HepG2 (cell line): ENCODE measurements around the gene LRTM2. TPM values are rescaled to one million over a fixed set of nuclear protein-coding genes. Genes with fewer than 3 reads are reported as not detected.

Experiments used
- ATAC-seq: fragments of 200-7000 bp; cut with Tn5 transposase; 3 replicates; pipeline ENCODE4 v1.9.1; 2020; ENCODE audit warnings: mild to moderate bottlenecking, moderate library complexity
- BruUV-seq: library from RNA; stranded (reverse); fragments of 400-500 nt; replicated peaks from 2 replicates; lab custom pipeline; 2021; lab: Mats Ljungman, UMichigan
- CTCF ChIA-PET: fragments of 300-600 bp; formaldehyde crosslinking; extraction: SDS; loops from one replicate; lab custom pipeline; 2021; ENCODE audit warnings: low total read pairs, inconsistent platforms, low intra/inter-chr PET ratio; lab: Yijun Ruan, JAX
- POLR2A ChIA-PET: fragments of 350-600 bp; sonication (Branson Sonifier 250); formaldehyde crosslinking; loops from one replicate; lab custom pipeline; 2020; ENCODE audit warnings: antibody characterized with exemption, inconsistent platforms; lab: Yijun Ruan, JAX
- DNase-seq: peaks from one replicate; pipeline ENCODE4 v3.0.0-alpha.2; 2015; ENCODE audit warnings: low spot score
- FAIRE-seq: peaks from 3 replicates; lab custom pipeline; 2011; peaks lifted over from hg19 to GRCh38; lab: Jason Lieb, UNC
- H2AFZ ChIP-seq: one replicate; pipeline ENCODE4 v1.6.1; 2011; ENCODE audit warnings: low read length, inconsistent platforms
- H3K27ac ChIP-seq: fragments of 300-600 bp; 3 replicates; pipeline ENCODE4 v1.8.0; 2011; ENCODE audit warnings: mixed run types, mild to moderate bottlenecking, mixed read lengths, low read length, inconsistent platforms; ENCODE audit not compliant: insufficient read depth; ENCODE audit errors: extremely low read length
- H3K27me3 ChIP-seq, 2 experiments: fragments of 200-600 bp in 1 of 2; 2 replicates in 1 of 2; 3 replicates in 1 of 2; pipeline versions ENCODE4 v1.6.0 to v1.8.0; 2011; ENCODE audit warnings: low read length in 2 of 2, mild to moderate bottlenecking in 2 of 2, moderate library complexity in 2 of 2, inconsistent platforms in 1 of 2; ENCODE audit not compliant: insufficient read depth in 2 of 2, control insufficient read depth in 1 of 2
- H3K36me3 ChIP-seq, 2 experiments: fragments of 200-600 bp in 1 of 2; replicated peaks in 1 of 2; 2 replicates in 1 of 2; 3 replicates in 1 of 2; pipeline versions ENCODE4 v1.5.1 to v1.8.0; 2011; ENCODE audit warnings: low read length in 2 of 2, inconsistent platforms in 1 of 2; ENCODE audit not compliant: insufficient read depth in 2 of 2, control insufficient read depth in 1 of 2
- H3K4me1 ChIP-seq: 2 replicates; pipeline ENCODE4 v1.5.1; 2012; ENCODE audit warnings: low read length, inconsistent platforms; ENCODE audit not compliant: insufficient read depth
- H3K4me2 ChIP-seq: 2 replicates; pipeline ENCODE4 v1.6.0; 2011; ENCODE audit warnings: low read depth, low read length, inconsistent platforms
- H3K4me3 ChIP-seq, 3 experiments: fragments of 200-600 bp in 1 of 3; sonication (generic), shearing (Covaris generic) in 1 of 3; replicated peaks in 1 of 3; 2 replicates each; pipeline ENCODE4 v1.5.1; 2011 to 2016; ENCODE audit warnings: low read length in 3 of 3, inconsistent platforms in 2 of 3, low read depth in 2 of 3, mild to moderate bottlenecking in 2 of 3, control low read depth in 1 of 3, mixed read lengths in 1 of 3; ENCODE audit not compliant: insufficient read depth in 1 of 3
- H3K79me2 ChIP-seq: one replicate; pipeline ENCODE4 v1.6.1; 2011; ENCODE audit warnings: low read length, inconsistent platforms; ENCODE audit not compliant: insufficient read depth
- H3K9ac ChIP-seq: 2 replicates; pipeline ENCODE4 v1.6.0; 2011; ENCODE audit warnings: mild to moderate bottlenecking, low read depth, low read length, inconsistent platforms; ENCODE audit not compliant: insufficient read depth
- H3K9me3 ChIP-seq: 2 replicates; pipeline ENCODE4 v1.5.1; 2012; ENCODE audit warnings: mild to moderate bottlenecking, low read length
- H4K20me1 ChIP-seq: 2 replicates; pipeline ENCODE4 v1.6.0; 2011; ENCODE audit warnings: inconsistent platforms, mild to moderate bottlenecking, low read length, moderate library complexity; ENCODE audit not compliant: insufficient read depth
- BRCA1 ChIP-seq: sonication (generic); formaldehyde crosslinking; IDR thresholded peaks from 2 replicates; pipeline ENCODE4 v1.4.0; 2020; ENCODE audit warnings: missing genetic modification reagents
- FOSL2 ChIP-seq: sonication (generic); formaldehyde crosslinking; IDR thresholded peaks from 2 replicates; pipeline ENCODE4 v1.4.0; 2020; ENCODE audit warnings: missing genetic modification reagents
- FOXC1 ChIP-seq: sonication (generic); formaldehyde crosslinking; IDR thresholded peaks from 2 replicates; pipeline ENCODE4 v1.8.0; 2022; ENCODE audit warnings: mild to moderate bottlenecking, missing genetic modification reagents, borderline replicate concordance
- GABPA ChIP-seq, 2 experiments: IDR thresholded peaks; 2 replicates each; pipeline ENCODE4 v1.6.1; 2011 to 2016; ENCODE audit warnings: low read depth in 2 of 2, low read length in 1 of 2, missing biosample characterization in 1 of 2, missing genetic modification characterization in 1 of 2
- GABPB1 ChIP-seq: IDR thresholded peaks from 2 replicates; pipeline ENCODE4 v1.6.1; 2016; ENCODE audit warnings: mild to moderate bottlenecking, missing genetic modification reagents, moderate library complexity, missing compliant biosample characterization
- GZF1 ChIP-seq: sonication (generic); formaldehyde crosslinking; IDR thresholded peaks from 2 replicates; pipeline ENCODE4 v1.5.1; 2020; ENCODE audit warnings: mild to moderate bottlenecking, missing genetic modification reagents
- HNRNPL ChIP-seq: fragments of 200-400 bp; formaldehyde crosslinking; IDR thresholded peaks from 2 replicates; pipeline ENCODE4 v1.6.1; 2017; ENCODE audit warnings: mild to moderate bottlenecking, low read depth, low read length
- MAFK ChIP-seq, 2 experiments: IDR thresholded peaks in 1 of 2; conservative IDR thresholded peaks in 1 of 2; 2 replicates each; pipeline ENCODE4 v1.6.1; 2011; ENCODE audit warnings: improper control_type of control experiment in 2 of 2, low read length in 2 of 2
- MEIS1 ChIP-seq: sonication (generic); formaldehyde crosslinking; IDR thresholded peaks from 2 replicates; pipeline ENCODE4 v1.9.0; 2021; ENCODE audit warnings: mild to moderate bottlenecking, missing genetic modification reagents, moderate library complexity, borderline replicate concordance
- POLR2AphosphoS5 ChIP-seq: IDR thresholded peaks from 2 replicates; pipeline ENCODE4 v1.6.1; 2012; ENCODE audit warnings: low read depth, low read length
- SATB2 ChIP-seq: sonication (generic); formaldehyde crosslinking; IDR thresholded peaks from 2 replicates; pipeline ENCODE4 v1.5.0; 2020; ENCODE audit warnings: missing genetic modification reagents
- THYN1 ChIP-seq: sonication (generic); formaldehyde crosslinking; IDR thresholded peaks from 2 replicates; pipeline ENCODE4 v1.8.1; 2023; ENCODE audit warnings: low read depth, mild to moderate bottlenecking, moderate library complexity, missing genetic modification reagents, borderline replicate concordance
- WIZ ChIP-seq: sonication (generic); formaldehyde crosslinking; IDR thresholded peaks from 2 replicates; pipeline ENCODE4 v1.5.1; 2020; ENCODE audit warnings: mild to moderate bottlenecking, missing genetic modification reagents
- ZBTB1 ChIP-seq: sonication (generic); formaldehyde crosslinking; IDR thresholded peaks from 2 replicates; pipeline ENCODE4 v1.4.0; 2020; ENCODE audit warnings: missing genetic modification reagents, borderline replicate concordance
- ZNF136 ChIP-seq: sonication (generic); formaldehyde crosslinking; IDR thresholded peaks from 2 replicates; pipeline ENCODE4 v1.8.1; 2022; ENCODE audit warnings: low read depth, mild to moderate bottlenecking, moderate library complexity, missing genetic modification reagents
- ZNF256 ChIP-seq: sonication (generic); formaldehyde crosslinking; conservative IDR thresholded peaks from 2 replicates; pipeline ENCODE4 v1.4.0; 2020; ENCODE audit warnings: missing genetic modification reagents
- ZSCAN20 ChIP-seq: sonication (generic); formaldehyde crosslinking; IDR thresholded peaks from 2 replicates; pipeline ENCODE4 v1.4.0; 2020; ENCODE audit warnings: missing genetic modification reagents, mild to moderate bottlenecking, borderline replicate concordance
- ZSCAN21 ChIP-seq: sonication (generic); formaldehyde crosslinking; IDR thresholded peaks from 2 replicates; pipeline ENCODE4 v1.8.0; 2022; ENCODE audit warnings: mild to moderate bottlenecking, missing genetic modification reagents, moderate library complexity, borderline replicate concordance
- WGBS: methylation state at CpG from one replicate; pipeline ENCODE4 v1.1.6; 2017; ENCODE audit warnings: low lambda C conversion rate; 5-methylcytosine and 5-hydroxymethylcytosine counted together
- in situ Hi-C: cut with HindIII; loops from 2 replicates; pipeline ENCODE4 v1.10.0; 2017; ENCODE audit warnings: low pct_unique_long_range_greater_than_20kb; ENCODE audit not compliant: extremely low pct_ligation_motif_present
- intact Hi-C: fragments of 100-400 bp; cut with micrococcal nuclease; formaldehyde crosslinking; loops from one replicate; pipeline ENCODE4 v1.10.0; 2022; ENCODE audit not compliant: unreplicated experiment
- polyA plus RNA-seq, 8 experiments: library from polyadenylated mRNA; depleted of rRNA in 3 of 8; stranded (reverse) in 7 of 8; unstranded in 1 of 8; fragments of >200 nt; fragmentation: Illumina TruSeq in 4 of 8; extraction: Trizol in 4 of 8; gene quantifications; 2 replicates each; pipeline versions ENCODE4 v1.2.1 to v1.2.3, GENCODE V29; 2011 to 2016; ENCODE audit warnings: low read depth in 4 of 8, missing spikeins in 1 of 8, mixed read lengths in 1 of 8; ENCODE audit not compliant: insufficient read depth in 1 of 8
- total RNA-seq, 5 experiments: library from RNA; depleted of rRNA; stranded (reverse); fragments of >200 nt; fragmentation: Illumina TruSeq; extraction: Trizol; gene quantifications; 2 replicates each; pipeline ENCODE4 v1.2.3, GENCODE V29; 2016; ENCODE audit warnings: low read depth in 1 of 5
- TF ChIP-seq, protein P1 (sequence below): IDR thresholded peaks from 2 replicates; pipeline ENCODE4 v1.6.1; 2016; ENCODE audit warnings: missing biosample characterization, missing genetic modification reagents, low read depth

Gene LRTM2
- total and polyA plus RNA-seq, 2 of the 13 experiments (the other 11 are each of a cell fraction or from before 2014, with no cell fraction given) = 0.09 TPM; not detected in 1

DNA sequence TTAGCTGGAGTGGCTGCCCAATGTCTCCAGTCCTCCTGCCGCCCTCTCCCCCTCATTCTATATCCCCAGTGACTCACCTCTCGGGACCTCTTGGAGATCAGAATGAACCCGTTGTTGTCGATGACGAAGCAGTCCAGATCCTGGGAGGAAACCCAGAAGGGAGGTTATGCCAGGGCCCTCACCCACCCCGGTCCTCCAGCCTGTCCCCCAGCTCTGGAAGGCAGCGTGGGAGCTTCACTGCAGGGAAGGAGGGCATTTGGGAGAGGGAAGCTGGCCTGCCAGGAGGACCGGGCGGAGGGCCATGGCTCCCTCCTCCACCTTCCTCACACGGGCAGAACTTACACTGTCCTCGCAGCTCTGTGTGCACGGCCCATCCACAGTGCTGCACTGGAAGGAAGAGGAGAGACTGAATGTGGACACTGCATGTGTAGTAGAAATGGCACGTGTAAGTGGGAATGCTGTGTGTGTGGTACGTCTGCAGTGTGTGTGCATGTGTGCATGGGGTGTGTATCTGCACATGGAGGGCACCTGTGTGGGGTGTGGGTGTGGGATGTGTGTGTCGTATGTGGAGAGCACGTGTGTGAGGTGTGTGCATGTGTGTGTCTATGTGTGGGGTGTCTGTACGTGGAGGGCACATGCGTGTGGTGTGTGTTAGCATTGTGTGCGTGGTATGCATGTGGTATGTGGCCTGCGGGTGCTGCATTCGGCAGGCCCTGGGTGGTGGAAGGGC is 10.0 kb upstream of the LRTM2 start:
- POLR2A ChIA-PET = interaction anchor here (1.2 to 5.7 kb wide), 3 partner anchors 10 to 27 kb away, joined by 4 to 31 read pairs (median 15); no protein-coding TSS in a partner anchor
- BruUV-seq = no TSS peak
- H3K9me3 ChIP-seq = no peaks in the 10 kb centered on the region
- TF ChIP-seq BRCA1 (CRISPR knock-in tag) (no peak), ZBTB1 (CRISPR knock-in tag) (no peak), FOSL2 (CRISPR knock-in tag) (peak; percentile 69), ZNF256 (no peak), FOXC1 (CRISPR knock-in tag) (no peak), THYN1 (no peak), GZF1 (CRISPR knock-in tag) (no peak), MEIS1 (CRISPR knock-in tag) (0 out of 2 replicates have a peak, but pooled peaks have one; percentile 64), ZSCAN20 (CRISPR knock-in tag) (no peak), WIZ (CRISPR knock-in tag) (no peak), GABPA (IDR thresholded peaks at IDR 0.05; ENCODE audit: low read depth, low read length) (0 out of 2 replicates have a peak, but pooled peaks have one; percentile 18), GABPA (CRISPR knock-in tag; IDR thresholded peaks at IDR 0.05; ENCODE audit: low read depth) (no peak), SATB2 (CRISPR knock-in tag) (no peak), MAFK (conservative IDR thresholded peaks at IDR 0.05 in 1 of 2, IDR thresholded peaks at IDR 0.05 in 1 of 2; ENCODE audit: low read length in 2 of 2) (no peak), POLR2AphosphoS5 (no peak), ZNF136 (no peak), GABPB1 (CRISPR knock-in tag) (no peak), ZSCAN21 (no peak), HNRNPL (peak; percentile 31; the same call in 1 of the 2 replicates)
- TF ChIP-seq, protein P1, sequence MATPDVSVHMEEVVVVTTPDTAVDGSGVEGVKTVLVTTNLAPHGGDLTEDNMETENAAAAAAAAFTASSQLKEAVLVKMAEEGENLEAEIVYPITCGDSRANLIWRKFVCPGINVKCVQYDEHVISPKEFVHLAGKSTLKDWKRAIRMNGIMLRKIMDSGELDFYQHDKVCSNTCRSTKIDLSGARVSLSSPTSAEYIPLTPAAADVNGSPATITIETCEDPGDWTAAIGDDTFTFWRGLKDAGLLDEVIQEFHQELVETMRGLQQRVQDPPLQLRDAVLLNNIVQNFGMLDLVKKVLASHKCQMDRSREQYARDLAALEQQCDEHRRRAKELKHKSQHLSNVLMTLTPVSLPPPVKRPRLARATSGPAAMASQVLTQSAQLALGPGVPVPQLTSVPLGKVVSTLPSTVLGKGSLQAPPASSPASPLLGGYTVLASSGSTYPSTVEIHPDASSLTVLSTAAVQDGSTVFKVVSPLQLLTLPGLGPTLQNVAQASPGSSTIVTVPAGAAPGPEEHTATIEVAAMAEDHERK (CRISPR knock-in tag) = no peak

More for the DNA sequence above, 10.0 kb upstream of the LRTM2 start:
- Histone ChIP-seq H3K27ac (peak overlapping the region; percentile 75), H3K4me3 (peak overlapping the region in 2 of 3 experiments; percentile 79 to 80; a peak in 4 of 6 replicates), H4K20me1 (no peaks in the 10 kb centered on the region), H3K9ac (peak overlapping the region; percentile 79), H3K36me3 (no peaks in the 10 kb centered on the region), H3K4me2 (peak overlapping the region; percentile 89), H3K27me3 (no peaks in the 10 kb centered on the region), H2AFZ (no peak overlapping the region), H3K79me2 (peaks cover 4% of the 10 kb centered on the region), H3K4me1 (peaks cover 94% of the 10 kb centered on the region)
- 78% methylated on average over 15 of the region's 21 CpGs for WGBS
- DNase-seq = no peak
- ATAC-seq = no peak
- CTCF ChIA-PET = no interaction called here
- FAIRE-seq = peak; percentile 54
- intact Hi-C loops = no loop called here
- in situ Hi-C loops = no loop called here
